CD4-positive, alpha-beta T cell treated with Interferon alpha-2 for 1 hour (primary cell): ENCODE measurements around the gene ABI1.

Experiments used
- DNase-seq, 2 donors: peaks; one replicate each; pipeline ENCODE4 v3.0.0-alpha.2; 2020 to 2022

The ABI1 gene

DNA sequence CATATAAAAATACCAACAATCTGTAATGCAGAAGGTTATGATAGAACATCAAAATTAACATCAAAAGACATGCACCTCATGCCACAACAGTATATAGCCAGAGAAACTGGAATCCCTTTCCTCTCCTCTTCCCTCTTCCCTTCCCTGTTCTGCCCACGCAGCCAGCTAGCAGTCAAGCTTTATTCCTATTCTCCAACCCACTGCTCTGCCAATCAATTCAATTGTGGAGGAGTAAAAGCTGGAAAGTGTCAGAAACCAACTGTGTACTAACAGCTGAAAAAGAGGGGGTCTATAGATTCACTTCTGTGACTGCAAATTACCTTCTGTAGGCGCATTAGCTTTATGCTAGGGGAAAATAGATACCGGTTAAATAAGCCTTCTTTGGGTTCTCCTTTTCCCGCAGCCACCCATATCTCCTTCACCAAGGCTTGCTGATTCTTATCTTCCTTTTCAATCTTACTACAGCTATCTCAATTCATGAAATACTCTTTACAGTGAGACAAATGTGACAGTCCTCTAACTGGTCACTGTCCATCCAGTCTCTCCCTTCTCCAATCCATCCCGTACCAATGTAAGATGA lies 16.3 kb downstream of the ABI1 start:
- no peak for DNase-seq

DNA sequence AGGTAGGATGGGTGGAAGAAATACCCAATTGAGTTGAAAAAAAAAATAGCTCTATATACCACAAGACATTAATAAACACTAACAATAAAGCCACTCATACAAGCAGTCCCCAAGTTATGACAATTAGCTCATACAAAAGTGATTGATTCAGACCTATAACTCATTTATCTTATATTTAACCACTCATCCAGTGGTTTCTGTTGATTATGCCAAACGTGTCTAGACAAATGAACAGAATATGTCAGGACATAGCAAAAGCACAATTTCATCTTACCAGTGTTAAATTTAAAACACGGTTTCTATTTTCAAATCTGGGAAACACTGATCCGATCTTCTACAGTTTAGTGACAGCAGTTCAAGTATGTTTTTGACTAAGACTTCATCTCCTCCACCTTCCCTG lies 17.0 kb downstream of the ABI1 start:
- DNase-seq, result no peak

DNA sequence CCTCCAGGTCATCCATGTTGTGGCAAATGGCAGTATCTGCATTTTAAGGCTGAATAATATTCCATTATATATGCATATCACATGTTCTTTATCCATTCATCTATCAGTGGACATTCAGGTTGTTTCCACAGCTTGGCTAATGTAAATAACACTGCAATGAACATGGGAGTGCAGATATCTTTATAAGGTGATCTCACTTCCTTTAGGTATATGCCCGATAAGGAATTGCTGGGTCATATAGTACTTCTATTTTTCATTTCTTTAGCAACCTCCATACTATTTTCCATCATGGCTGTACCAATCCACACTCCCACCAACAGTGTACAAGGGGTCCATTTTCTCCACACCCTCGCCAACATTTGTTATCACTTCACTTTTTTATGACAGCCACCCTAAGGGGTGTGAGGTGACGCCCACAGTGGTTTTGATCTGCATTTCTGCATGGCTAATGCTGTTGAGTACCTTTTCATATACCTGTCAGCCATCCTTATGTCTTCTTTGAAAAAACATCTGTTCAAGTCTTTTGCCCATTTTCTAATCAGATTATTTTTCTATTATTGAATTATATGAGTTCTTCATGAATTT lies 18.9 kb downstream of the ABI1 start:
- peak in 1 of 2 donors; percentile 21 for DNase-seq

DNA sequence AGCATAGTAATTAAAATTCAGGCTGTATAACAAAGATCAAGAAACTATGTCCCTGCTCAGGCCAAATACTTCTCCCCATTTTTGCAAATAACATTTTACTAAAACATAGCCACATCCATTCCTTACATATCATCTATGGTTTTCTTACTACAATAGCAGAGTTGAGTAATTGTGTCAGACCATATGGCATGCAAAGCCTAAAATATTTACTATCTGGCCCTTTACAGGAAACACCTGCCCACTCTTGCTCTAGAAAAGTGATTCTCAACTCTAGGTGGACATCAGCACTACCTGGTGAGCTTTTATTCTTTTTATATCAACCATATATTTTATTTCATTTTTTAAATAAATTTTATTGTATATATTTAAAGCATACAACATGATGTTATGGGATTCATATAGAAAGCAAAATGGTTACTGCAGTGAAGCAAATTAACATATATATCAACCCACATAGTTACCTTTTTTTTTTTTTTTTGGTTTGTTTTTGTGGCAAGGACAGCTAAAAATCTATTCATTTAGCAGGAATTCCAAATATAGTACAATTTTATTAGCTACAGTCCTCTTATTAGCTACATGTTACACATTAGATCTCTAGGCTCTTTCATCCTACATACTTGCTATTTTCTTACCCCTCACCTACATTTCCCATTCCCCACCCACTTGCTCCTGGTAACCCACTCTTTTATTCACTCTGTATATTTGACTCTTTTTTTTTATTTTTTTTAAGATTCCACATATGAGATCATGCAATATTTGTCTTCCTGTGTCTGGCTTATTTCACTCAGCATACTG lies 19.6 kb downstream of the ABI1 start:
- DNase-seq, result no peak

DNA sequence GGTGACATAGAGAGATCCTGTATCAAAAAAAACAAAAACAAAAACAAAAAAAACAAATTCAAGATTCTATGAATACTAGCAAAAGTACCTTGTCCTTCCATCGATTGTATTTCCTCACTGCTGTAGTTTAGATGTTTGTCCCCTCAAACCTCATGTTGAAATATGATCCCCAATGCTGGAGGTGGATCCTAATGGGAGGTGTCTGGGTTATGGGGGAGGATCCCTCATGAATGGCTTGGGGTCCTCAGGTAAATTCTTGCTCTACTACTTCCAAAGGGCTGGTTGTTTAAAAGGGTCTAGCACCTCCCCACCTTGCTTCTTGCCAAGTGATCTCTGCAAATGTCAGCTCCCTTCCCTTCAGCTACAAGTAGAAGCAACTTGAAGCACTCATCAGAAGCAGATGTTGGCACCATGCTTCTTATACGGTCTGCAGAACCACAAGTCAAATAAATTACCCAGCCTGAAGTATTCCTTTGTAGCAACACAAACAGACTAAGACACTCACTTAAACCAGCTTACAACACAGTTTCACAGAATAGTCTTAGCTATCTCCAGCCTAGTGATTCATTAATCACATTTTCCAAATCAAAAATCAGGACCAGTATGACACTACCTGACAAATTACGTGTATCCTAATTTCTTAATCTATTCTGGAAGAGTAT lies 20.7 kb downstream of the ABI1 start:
- DNase-seq, result no peak

DNA sequence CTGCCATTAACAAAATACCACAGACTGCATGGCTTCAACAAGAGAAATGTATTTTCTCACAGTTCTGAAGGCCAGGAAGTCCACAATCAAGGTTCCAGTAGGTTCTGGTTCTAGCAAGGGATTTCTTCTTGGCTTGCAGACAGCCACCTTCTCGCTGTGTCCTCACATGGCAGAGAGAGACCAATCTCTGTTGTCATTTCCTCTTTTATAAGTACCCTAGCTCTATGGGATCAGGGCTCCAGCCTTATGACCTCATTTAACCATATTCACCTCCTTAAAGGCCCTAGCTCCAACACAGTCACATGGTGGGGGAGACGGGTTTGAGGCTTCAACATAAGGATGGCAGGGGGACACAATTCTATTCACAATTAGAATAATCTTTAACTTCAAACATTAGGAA lies 23.6 kb downstream of the ABI1 start:
- DNase-seq, result no peak

DNA sequence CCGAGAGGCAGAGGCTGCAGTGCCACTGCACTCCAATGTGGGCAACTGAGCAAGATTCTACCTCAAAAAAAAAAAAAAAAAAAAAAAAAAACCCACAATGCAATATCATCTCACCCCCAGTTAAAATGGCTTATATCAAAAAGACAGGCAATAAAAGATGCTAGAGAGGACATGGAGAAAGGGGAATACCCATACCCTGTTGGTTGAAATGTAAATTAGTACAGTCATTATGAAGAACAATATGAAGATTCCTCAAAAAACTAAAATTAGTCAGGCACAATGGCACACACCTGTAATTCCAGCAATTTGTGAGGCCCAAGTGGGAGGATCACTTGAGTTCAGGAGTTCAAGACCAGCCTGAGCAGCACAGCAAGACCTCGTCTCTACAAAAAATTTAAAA lies 25.7 kb downstream of the ABI1 start:
- DNase-seq, result no peak

DNA sequence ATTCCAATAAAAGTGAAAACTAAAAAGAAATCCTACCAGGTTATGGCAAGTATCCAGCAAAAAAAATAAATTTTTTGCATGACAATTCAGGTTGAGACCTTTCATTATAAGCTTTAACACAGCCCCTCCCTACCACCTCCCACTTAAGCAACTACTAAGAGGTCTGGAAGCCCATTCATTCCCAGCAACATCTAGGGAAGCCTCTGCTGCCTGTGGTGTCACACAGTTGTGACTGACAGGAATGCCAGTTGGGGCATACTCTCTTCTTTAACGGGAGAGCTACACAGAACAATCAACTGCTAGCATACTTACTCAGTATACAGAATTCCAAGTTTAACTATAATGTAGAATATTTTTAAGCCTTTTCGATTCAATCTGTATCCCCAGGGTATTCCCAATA lies 27.8 kb downstream of the ABI1 start:
- no peak for DNase-seq

DNA sequence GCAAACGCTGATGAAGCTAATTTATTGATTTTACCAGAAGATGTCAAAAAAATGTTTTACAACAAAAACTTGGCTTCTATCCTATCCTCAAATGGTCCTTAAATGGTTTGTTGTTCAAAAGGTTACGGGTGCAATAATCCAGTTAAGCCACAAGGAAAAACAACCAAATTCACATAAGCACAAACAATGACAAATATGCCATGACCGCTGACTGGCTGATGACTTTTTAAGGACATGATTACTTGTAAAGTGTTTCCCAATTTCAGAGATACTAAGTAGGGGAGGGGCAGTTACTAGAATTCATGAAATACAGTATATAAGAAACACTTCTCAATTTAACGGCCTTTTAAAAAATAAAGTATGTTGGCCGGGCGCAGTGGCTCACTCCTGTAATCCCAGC lies 28.8 kb downstream of the ABI1 start:
- DNase-seq, result no peak

DNA sequence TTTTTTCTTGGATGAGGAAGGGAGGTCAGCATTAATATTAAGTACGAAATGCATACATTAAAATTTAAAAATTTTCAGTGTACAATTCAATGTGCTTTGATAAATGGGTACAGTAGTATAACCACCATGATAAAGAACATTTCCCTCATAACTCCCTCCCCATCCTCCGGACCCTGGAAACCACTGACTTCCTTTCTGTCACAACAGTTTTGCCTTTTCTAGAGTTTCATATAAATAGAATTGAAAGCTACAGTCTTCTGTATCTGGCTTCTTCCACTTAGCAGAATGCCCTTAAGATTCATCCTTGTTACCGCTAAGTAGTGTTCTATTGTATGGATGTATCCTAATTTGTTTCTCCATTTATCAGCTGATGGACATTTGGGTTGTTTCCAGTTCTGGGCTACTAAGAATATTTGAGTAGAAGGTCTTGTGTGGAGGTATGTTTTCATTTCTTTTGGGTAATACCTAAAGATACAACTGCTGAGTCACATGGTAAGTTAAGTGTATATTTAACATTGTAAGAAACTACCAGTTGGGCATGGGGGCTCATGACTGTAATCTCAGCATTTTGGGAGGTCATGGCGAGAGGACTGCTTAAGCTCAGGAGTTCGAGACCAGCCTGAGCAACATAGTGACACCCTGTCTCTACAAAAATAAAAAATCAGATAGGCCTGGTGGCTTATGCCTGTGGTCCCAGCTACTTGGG lies 30.8 kb downstream of the ABI1 start:
- no peak for DNase-seq

DNA sequence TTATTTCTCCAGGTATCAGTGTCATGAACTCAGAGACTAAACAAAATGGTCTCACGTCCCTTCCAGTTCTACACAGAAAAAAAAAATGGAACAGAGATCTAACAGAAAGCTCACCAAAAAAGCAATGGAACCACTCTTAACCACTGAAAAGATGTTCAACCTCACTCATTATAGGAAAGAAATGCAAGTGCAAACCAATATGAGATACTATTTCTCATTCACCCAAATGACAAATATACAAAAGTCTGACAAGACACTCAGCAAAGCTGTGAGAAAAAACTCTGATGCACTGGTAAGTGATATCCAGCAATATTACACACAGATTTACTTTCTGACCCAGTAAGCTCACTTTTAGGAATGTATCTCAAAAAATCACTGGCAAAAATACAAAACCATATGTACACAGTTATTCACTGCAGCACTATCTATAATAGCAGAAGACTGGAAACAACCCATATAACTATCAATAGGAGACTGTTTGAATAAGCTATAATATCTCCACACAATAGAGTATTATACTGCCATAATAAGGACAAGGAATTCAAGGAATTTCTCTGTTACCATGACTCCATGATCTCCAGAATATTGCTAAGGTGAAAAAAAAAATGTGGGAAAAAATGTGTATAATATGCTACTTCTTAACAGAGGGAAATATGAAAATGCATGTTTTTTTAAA lies 36.6 kb downstream of the ABI1 start:
- no peak for DNase-seq

DNA sequence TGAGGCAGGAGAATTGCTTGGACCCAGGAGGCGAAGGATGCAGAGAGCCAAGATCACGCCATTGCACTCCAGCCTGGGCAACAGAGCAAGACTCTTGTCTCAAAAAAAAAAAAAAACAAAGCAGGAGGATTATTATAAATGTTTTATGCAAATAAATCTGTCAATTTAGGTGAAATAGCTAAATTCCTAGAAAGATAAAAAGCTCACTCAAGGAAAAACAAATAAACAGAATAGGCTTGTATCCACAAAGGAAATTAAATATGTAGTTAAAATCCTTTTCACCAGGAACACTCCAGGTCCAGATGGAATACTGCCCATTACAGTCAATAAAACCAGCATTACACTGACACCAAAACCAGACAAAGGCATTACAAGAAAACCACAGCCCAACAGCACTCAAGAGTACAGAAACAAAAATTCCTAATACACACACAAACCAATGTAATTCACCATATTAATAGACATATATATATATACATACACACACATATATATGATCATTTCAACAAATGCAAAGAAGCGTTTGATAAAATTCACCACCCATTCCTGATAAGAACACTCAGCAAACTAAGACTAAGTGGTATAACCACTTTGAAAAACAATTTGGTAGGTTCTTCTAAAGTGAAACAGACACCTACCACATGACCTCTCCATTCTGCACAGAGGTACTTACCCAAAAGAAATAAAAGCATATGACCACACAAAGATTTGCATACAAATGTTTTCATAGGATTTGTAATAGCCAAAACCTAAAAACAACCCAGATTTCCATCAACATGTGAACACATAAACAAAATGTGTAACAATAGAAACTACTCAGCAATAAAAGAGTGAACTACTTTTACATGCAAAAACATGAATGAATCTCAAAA lies 38.8 kb downstream of the ABI1 start:
- no peak for DNase-seq

DNA sequence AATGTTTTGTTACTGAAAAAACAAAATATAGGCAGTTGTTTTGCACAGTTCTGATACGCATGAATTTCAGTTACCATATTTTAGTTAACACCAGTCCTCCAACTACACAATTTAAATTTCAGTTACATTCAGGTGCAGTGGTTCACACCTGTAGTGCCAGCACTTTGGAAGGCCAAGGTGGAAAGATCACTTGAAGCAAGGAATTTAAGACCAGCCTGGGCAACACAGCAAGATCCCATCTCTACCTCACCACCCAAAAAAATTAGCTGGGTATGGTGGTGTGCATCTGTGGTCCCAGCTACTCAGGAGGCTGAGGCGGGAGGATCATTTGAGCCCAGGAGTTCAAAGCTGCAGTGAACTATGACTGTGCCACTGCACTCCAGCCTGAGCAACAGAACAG lies 45.3 kb downstream of the ABI1 start:
- no peak for DNase-seq

DNA sequence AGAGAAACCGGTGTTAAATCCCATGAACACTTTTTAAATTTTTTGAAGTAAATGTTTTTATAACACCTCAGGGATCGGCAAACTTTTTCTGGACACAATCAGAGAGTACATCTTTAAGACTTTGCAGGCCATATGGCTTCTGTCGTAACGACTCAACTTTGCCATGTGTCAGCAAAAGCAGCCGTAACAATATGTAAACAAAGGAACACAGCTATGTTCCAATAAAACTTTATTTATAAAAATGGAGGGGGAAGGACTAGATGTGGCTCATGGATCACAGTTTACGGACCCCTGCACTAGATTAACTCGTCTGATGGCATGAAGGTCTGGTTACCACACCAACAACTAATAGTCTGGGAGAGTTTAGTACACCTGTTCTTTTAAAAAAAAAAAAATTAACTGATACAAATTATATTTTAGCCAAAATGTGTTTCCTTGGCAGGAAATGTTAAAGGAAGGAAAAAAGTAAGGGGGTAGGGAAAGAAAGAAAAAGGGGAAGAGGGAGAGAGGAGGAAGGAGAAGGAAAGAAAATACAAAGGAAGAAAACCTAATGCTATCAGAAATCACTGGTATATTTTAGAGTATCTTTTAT lies 50.2 kb downstream of the ABI1 start:
- no peak for DNase-seq

DNA sequence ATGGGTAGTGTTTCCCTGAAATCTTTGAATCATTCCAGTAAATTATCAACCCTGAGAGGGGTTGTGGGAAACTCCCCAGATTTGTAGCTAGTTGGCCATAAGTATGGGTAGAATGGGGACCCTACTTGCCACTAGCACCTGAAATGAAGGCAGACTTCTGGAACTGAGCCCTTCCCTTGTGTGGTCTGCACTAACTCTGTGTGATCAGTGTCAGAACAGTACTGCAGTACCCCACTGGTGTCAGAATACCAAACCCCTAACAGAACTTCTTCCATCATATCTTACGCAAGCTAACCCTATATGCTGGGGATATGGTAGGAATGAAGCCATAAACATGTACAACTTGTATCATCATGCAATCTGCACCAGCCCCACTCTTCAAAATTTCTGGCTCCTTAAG lies 50.8 kb downstream of the ABI1 start:
- DNase-seq, result no peak

DNA sequence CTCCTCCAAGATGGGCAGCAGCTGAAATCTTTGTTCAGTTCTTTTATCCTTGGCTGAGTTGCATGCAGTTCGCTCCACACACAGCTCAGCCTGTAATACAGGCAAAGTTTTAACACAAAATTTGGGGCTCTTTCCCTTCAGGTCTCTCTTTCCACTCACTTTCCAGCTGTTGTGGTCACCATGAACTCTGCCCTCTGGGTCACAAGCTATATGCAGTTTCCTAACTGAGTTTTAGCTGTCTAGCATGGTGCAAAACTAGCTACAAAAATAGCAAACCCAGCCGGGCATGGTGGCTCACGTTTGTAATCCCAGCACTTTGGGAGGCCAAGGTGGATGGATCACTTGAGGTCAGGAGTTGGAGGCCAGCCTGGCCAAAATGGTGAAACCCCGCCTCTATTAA lies 53.2 kb downstream of the ABI1 start:
- DNase-seq, result no peak

DNA sequence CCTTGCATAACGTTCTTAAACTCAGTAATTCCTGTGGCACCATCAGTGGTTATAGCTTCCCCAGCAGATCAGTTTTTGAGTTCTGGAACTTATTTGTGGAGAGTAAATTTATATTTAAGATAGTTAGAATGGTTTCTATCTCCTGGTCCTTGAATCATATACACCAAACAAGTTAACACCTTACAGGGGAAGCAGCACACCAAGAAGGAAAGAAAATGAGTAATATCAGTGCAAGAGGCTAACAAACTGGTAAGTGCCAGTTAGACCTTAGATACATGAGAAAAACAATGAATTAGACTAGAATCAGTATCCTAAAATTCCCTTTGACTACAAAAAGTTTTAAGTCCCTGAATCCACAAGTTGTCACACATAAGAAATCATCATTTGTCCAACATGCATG lies 54.2 kb downstream of the ABI1 start:
- DNase-seq, result no peak

DNA sequence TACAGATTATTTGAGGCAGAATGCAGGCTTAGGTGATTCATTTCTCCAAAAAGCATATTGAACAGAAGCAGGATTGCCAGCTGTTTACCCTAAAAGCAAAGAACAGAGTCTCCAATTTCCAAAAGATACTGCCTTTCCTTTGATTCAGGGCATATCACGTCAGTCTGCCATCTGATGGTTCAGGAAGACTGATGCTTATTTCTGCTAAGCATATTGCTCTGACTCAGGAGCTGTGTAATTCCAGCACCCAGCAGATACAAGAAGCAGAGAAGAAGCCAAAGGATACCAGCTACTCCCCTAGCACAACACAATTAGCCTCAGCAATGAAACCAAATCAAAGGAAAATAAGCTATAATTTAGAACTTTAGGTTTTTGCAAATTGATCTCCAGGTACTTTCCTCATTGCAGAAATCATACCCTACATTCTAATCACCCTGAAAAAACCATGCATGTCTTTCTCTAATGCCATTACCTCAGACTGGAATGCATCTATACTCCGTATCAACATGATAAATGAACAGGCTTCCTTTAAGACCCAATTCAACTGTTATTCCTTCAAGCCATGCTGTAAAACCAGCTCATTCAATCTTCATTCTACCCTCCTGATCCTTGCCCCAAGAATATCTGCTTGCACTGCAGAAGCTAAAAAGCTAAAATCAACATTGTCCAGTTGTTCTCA lies 55.1 kb downstream of the ABI1 start:
- no peak for DNase-seq

DNA sequence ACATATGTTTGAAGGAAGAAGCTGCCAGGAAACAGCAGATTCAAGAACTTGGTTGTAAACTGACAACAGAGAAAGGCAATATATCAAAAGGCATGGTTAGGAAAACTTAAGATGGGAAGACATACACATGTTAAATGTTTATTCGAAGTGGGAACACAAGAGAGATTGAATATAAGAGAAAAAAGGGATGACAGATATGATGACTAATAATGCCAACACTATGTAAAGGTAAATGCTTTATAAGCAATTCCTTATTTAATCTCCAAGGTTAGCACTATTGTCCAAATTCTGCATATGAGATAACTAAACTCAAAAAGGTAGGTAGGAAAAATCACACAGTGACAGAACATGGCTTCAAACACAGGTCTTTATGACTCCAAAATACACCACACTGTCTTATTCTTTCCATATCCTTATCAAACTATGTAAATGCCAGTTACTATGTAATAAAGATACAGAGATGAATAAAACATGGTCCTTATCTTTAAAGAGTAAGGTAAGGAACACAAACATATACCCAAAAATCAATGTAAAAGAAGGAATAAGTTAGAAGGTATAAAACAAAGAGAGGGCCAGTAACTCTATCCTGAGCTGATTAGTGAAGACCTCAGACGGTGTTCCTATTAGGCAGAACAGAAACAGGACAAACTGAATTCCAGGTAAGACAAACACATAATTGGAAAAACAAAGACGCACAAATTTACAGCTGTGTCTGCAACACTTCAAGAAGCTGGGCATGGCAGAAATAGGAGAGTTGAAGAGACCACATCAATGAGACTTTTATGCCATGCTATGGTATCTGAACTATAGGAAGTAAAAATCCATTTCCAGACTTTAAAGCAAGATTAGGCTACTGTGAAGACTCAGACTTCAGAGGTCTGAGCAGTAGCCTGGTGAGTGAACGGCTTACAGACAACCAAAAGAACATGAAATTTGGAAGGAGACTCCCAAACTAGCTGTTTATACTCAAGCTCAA lies 56.1 kb downstream of the ABI1 start:
- no peak for DNase-seq
